Body of pancreas (tissue), 4 donors: Measurements from ENCODE around the gene SPRR4.

Experiments used
- CTCF ChIP-seq, 7 experiments: fragments of 450-650 bp in 4 of 7; fragments of 200-600 bp in 3 of 7; sonication (generic) in 3 of 7; IDR thresholded peaks; one replicate each; pipeline ENCODE4 v1.5.1; 2016 to 2019; ENCODE audit warnings: antibody characterized with exemption in 7 of 7
- POLR2A ChIP-seq, 3 donors: fragments of 450-650 bp; IDR thresholded peaks; one replicate each; pipeline ENCODE4 v1.6.1; 2016; ENCODE audit warnings: antibody characterized with exemption in 3 of 3, mild to moderate bottlenecking in 2 of 3

- TF ChIP-seq CTCF (IDR thresholded peaks at IDR 0.05) (no peak), POLR2A (IDR thresholded peaks at IDR 0.05) (no peak)
Measured at GRCh38 chr1:152976688-152977087, 6.2 kb downstream of the SPRR4 start.
